IPS DF 4.7 (cell line): Measurements from ENCODE around the gene TAF5L.
"Not testable (repeated sequence)": the region's sequence is repeated elsewhere in the genome, so short reads cannot be mapped to it uniquely, and the experiment has no call there.

Experiments used
- DNase-seq: peaks from one replicate; pipeline ENCODE4 v3.0.0-alpha.2; 2013; ENCODE audit warnings: low spot score; ENCODE audit errors: extremely low read depth

The TAF5L gene

DNA sequence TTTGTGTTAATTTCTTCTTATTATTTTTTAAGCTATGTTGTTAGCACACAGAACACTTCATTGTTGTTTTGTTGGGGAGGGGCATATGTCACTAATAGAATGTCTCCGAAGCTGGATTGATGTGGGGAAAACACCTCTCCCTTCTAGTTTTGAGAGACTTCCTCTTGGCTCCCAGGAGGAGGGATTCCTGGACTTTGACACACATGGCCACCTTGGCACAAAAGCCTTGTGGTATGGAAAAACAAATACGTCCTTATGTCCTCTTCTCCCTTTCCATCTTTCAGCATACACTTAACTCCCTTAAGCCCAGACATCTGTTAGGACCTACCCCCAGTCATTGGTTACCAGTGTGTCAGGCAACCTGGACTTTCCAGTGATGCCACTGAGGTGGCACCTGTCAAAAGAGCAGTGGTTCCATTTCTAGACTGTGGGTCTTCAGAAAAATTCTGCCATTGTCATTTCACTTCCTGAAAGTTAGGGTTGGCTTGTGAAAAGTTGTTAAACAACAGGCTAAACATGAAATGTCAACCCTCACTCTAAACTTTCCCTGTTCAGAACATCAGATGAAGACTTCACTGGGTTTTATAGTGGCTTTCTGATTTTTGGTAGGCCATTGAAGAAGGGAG is 54.9 kb downstream of the TAF5L start:
- no peak for DNase-seq

DNA sequence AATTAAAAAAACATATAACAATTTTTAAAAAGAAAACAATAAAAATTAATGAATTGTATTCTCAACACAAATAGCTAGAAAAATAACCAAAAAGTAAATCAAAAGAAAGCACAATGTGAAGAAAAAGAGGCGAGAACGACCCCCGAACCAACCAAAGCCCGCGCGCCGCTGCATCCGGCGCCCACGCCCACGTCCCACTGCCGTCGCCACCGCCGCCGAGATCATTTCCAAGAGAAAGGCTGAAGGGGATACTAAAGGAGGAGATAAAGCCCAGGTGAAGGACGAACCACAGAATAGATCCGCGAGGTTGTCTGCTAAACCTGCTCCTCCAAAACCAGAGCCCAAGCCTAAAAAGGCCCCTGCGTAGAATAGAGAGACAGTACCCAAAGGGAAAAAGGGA is 55.6 kb downstream of the TAF5L start:
- no peak for DNase-seq

GRCh38 chr1:229567109-229567868 is 58.6 kb downstream of the TAF5L start:
- DNase-seq: no peak

DNA sequence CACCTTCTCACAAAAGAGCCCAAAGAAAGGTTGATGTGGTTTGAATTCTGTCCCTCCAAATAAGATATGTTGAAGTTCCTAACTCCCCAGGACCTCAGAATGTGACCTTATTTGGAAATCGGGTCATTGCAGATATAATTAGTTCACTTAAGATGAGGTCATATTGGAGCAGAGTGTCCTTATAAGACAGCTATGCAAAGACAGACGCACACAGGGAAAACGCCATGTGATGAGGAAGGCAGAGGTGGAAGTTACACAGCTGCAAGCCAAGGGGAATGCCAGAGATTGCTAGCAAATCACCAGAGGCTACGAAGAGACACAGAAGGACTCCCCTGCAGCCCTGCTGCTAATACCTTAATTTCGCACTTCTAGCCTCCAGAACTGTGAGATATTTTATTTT is 62.2 kb downstream of the TAF5L start:
- no peak for DNase-seq

GRCh38 chr1:229563241-229563640 is 62.7 kb downstream of the TAF5L start:
- no peak for DNase-seq

DNA sequence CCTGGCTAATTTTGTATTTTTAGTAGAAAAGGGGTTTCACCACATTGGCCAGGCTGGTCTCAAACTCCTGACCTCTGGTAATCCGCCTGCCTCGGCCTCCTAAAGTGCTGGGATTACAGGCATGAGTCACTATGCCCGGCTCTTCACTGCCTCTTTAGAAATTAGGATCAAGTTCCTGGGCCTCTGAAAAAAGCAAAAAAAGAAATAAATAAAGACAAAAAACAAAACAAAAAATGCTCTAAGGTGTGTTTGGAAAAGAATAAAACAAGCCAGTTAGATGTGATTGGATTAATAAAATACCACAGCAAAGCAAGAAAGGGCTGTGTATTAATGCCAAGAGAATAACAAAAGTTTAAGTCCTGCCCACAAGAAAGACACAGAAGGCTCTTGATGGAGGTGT is 63.2 kb downstream of the TAF5L start:
- DNase-seq: no peak

DNA sequence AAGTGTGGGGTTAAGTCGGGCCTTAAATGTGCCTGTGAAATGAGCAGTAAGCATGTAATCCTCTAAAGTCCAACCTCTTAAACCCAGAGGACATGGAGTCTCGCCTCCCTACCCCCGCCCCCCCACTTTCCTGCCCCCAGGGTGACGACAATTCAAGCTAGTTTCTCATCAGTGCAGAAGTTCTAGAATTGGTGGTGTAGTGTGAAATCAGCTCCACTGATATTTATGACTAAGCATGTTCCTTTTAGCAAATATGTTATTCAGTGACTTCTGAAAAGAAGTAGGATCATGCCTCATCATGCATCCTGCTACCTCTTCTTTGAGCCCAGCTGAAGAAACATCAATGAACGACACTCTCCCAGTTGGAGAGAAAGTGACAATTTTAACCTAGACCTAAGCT is 64.8 kb downstream of the TAF5L start:
- DNase-seq: no peak

DNA sequence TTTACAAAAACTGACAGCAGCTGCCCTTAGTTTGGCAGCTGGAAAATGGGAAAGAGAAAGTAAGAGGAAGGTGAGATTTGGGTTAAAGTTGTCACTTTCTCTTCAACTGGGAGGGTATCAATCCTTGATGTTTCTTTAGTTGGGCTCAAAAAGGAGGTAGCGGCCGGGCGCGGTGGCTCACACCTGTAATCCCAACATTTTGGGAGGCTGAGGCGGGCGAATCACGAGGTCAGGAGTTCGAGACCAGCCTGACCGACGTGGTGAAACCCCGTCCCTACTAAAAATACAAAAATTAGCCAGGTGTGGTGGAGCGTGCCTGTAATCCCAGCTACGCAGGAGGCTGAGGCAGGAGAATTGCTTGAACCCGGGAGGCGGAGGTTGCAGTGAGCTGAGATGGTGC is 65.8 kb downstream of the TAF5L start:
- not testable (repeated sequence) for DNase-seq

DNA sequence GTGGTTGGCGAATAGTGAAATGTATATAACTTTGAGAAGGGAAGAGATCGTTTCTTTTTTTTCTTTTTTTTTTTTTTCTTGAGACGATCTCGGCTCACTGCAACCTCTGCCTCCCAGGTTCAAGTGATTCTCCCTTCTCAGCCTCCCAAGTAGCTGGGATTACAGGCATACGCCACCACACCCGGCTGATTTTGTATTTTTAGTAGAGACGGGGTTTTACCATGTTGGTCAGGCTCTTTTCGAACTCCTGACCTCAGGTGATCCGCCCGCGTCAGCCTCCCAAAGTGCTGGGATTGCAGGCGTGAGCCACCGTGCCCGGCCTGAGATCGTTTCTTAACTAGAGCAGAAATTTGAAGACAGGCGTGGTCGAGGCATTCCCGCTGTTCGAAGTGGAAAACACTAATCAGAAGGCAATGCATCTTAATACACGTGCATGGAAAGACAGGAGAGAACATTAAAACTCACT is 66.6 kb downstream of the TAF5L start:
- DNase-seq: not testable (repeated sequence)

DNA sequence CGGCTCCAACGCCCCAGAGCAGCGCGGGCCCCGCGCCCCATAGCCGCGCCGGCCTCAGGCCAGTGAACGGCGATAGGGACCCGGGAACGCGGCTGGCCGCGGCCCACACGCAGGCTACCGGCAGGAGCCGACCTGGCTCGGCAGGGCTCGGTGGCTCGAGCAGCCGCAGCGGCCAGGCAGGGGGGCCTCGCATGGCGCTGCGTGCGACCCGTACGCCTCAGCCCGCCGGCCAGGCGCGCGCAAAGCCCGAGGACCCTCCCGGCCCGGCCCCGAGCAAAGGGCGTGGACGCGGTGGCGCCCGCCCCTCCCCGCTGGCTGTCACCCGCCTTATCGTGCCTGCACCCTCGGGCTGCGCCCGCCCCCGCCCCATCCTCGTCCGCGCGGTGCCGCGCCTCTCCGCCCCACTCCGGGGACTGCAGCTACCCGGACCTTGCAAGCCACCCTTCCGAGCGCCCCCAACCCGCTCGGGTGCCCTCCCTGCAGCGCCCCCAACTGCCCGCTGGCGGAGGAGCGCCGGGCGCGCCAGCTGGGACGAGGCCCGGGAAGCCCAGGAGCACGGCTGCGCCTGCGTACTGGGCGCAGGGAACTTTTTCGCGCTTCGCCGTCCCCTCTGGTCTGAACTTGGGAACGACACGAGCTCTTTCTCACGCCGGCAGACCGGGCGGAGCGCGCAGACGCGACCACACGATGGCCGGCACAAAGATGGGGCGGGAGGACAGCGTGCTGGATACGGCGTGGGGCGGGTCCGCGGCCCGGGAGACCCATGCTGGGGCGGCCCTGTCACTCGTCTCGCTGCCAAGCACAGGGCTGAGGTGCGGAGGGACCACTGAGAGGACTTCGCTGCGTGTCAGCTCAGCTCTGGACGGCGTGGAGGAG is 67.2 kb downstream of the TAF5L start, which contains the start of gene ABCB10:
TSS of gene ABCB10 (minus strand) at position 248 of the 876 bp plus-strand sequence. CDS start at position 193, 55 bp downstream.
- DNase-seq: peak; percentile 93

DNA sequence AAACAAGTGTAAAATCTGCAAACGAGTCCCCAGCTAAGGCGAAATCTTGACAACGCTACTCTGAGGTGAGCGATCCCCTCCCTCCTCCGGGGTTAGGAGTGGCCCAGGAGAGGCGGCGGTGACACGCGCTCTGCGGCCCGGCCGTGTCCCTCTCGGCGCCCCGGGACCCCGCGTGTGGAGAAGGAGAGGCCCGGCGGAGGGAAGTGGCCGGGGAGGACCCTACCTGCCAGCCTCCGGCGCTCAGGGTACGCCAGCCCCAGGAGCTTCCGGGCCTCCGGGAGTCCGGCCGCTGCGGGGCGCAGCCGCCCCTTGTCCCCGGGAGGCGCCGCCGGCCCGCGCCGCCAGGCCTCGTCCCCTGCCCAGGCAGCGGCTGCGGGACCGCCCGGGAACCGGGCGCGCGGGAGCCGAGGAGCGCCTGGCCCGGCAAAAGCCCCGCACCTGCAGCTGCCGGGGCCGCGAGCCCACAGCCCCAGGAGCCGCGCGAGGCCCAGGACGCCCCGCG is 68.0 kb downstream of the TAF5L start:
- DNase-seq: no peak

- no peak for DNase-seq
Measured at GRCh38 chr1:229557200-229557850, 68.6 kb downstream of the TAF5L start.

DNA sequence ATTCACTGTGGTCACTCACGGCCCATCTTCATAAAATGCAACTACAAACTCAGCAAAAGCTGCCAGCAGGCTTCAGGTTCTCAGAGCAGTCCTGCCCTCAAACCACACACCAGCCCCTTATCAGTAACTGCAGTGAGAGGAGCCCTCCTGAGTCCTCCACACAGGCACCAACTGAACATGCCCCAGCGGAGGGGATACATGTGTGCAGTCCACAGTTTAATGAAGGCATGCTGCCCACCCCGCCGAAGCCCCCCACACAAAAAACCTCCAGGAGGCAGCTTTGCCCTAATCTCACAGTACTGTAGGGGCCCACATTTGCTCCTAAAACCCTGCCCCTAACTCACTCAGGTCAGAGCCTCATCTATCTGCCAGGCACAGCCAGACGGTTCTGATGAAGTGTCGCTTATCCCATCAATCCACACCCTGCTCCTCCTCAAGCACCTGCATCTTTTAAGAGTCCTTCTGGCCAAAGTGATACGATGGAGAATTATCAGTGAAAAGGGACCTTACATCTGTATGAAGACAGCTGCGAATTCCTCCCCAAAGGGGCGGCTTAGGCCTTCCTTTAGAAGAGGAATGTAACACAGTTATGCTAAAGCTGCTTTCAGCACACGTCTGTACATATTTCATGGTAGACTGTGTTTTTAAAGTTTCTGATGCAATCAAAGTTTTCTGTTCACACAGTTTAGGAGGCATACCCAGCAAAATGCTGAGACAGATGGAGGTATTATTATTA is 70.9 kb downstream of the TAF5L start:
- no peak for DNase-seq

DNA sequence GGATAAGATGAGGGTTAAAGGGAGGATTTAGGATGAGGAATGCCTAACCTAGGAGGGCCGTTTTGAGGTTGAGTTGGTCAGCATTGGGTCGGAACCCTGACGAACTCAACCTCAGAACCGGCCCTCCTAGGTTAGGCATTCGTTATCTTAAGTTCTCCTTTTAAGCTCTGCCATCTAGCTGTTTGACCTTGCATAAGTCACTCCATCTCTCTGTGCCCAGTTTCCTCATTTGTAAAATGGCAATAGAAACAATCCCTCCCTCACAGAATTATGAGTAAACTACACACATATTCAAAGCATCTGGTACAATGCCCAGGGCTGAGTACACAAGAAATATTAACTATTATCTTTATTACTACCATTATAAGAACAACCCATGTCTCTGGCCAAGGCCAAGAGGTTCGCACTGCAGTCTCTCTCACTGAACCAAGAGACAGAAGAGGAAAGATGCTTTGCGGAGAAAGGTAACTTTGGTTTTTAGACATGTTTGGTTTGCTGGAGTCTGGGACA is 72.2 kb downstream of the TAF5L start:
- DNase-seq: no peak

GRCh38 chr1:229552732-229553131 is 73.2 kb downstream of the TAF5L start:
- no peak for DNase-seq

DNA sequence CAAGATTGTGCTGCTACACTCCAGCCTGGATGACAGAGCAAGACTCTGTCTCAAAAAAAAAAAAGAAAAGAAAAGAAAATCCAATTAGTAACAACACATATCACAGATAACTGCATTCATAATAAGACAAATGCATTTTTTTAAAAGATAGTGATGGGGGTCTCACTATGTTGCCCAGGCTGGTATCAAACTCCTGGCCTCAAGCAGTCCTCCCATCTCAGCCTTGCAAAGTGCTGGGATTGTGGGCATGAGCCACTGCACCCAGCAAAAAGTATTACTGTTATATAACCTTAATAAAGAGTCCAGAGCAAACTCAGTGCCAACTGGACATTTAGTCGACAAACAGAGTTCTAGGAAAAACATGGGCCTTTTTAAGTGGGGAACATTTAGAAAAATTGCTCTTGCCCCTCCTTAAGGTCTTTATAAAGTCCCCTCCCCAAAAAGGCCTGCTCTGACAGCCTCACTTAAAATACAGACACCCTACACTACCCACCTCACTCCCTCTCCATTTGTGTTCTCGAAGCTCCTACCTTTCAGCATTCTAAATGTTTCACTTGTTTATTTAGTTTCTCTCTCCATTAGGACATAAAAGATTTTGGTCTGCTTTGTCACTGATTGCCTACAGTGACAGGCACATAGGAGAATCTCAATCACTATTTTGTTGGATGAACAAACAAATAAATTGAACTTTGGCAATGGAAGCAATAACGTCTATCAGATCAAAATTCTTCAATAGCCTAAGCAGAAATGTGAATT is 74.9 kb downstream of the TAF5L start:
- DNase-seq: no peak

DNA sequence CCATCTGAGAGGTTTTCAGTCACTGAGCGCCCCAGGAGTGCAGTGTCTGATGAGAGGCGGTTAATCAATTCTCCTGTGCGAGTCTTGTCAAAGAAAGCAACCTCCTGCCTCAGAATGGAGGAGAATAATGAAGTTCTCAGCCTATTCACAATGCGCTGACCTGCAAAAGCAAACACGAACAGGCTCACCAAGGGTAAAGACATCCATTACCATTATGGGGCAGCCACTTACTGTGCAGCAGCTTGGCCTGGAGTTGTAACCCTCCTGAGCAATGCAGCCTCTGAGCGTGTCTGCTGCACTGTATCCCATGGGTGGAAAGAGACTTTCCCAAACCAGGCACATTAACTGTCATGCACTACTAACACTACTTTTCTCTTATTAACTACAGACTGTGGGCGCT is 78.4 kb downstream of the TAF5L start:
- DNase-seq: no peak

- DNase-seq: no peak
Measured at GRCh38 chr1:229544587-229544986, 81.3 kb downstream of the TAF5L start.
